Nephron progenitor cell (in vitro differentiated cells): ENCODE data around the gene INCENP.

Source experiments
- DNase-seq: peaks from one replicate; pipeline ENCODE4 v3.0.0; 2021
- H3K27ac Mint-ChIP-seq: 2 replicates; pipeline ENCODE4 v1.8.0; 2021; ENCODE audit warnings: mild to moderate bottlenecking, moderate library complexity, mixed read lengths
- H3K27me3 Mint-ChIP-seq: 2 replicates; pipeline ENCODE4 v1.8.0; 2021; ENCODE audit warnings: mild to moderate bottlenecking, low read depth, mixed read lengths; ENCODE audit not compliant: poor library complexity
- H3K36me3 Mint-ChIP-seq: 2 replicates; pipeline ENCODE4 v1.8.0; 2021; ENCODE audit warnings: low read depth, mixed read lengths
- H3K4me1 Mint-ChIP-seq: 2 replicates; pipeline ENCODE4 v1.8.0; 2021; ENCODE audit warnings: mixed read lengths
- H3K4me3 Mint-ChIP-seq: 2 replicates; pipeline ENCODE4 v1.8.0; 2021; ENCODE audit warnings: mild to moderate bottlenecking, moderate library complexity, mixed read lengths
- H3K9me3 Mint-ChIP-seq: 2 replicates; pipeline ENCODE4 v1.8.0; 2021; ENCODE audit warnings: mild to moderate bottlenecking, moderate library complexity, mixed read lengths
- CTCF ChIP-seq: fragments of 200-600 bp; sonication (generic); IDR thresholded peaks from 2 replicates; pipeline ENCODE4 v1.5.0; 2021; ENCODE audit warnings: antibody characterized with exemption

INCENP gene

GRCh38 chr11:62105667-62106191, 18.1 kb upstream of the INCENP start:
- no peak for TF ChIP-seq CTCF
- no peak overlapping the region for H3K27ac Mint-ChIP-seq
- H3K4me3 Mint-ChIP-seq: no peak overlapping the region
- H3K9me3 Mint-ChIP-seq: peaks cover 3% of the 10 kb centered on the region
- no peaks in the 10 kb centered on the region for H3K36me3 Mint-ChIP-seq
- peaks cover 13% of the 10 kb centered on the region for H3K27me3 Mint-ChIP-seq
- peaks cover 33% of the 10 kb centered on the region for H3K4me1 Mint-ChIP-seq
- DNase-seq: no peak

- peak; percentile 84 for TF ChIP-seq CTCF
- H3K9me3 Mint-ChIP-seq: peaks cover 3% of the 10 kb centered on the region
- H3K4me3 Mint-ChIP-seq: no peak overlapping the region
- H3K4me1 Mint-ChIP-seq: peaks cover 33% of the 10 kb centered on the region
- H3K36me3 Mint-ChIP-seq: no peaks in the 10 kb centered on the region
- H3K27me3 Mint-ChIP-seq: peaks cover 15% of the 10 kb centered on the region
- DNase-seq: peak; percentile 46
- H3K27ac Mint-ChIP-seq: no peak overlapping the region
Observed at GRCh38 chr11:62108017-62108750, 15.6 kb upstream of the INCENP start.

- no peaks in the 10 kb centered on the region for H3K9me3 Mint-ChIP-seq
- peaks cover 15% of the 10 kb centered on the region for H3K27me3 Mint-ChIP-seq
- H3K36me3 Mint-ChIP-seq: no peaks in the 10 kb centered on the region
- no peak for TF ChIP-seq CTCF
- H3K4me3 Mint-ChIP-seq: no peak overlapping the region
- no peak for DNase-seq
- H3K4me1 Mint-ChIP-seq: peaks cover 28% of the 10 kb centered on the region
- no peak overlapping the region for H3K27ac Mint-ChIP-seq
Observed at GRCh38 chr11:62108971-62109404, 14.8 kb upstream of the INCENP start.

GRCh38 chr11:62115085-62115694, 8.6 kb upstream of the INCENP start:
- TF ChIP-seq CTCF: no peak
- Mint-ChIP-seq H3K27ac (no peak overlapping the region), H3K27me3 (peaks cover 4% of the 10 kb centered on the region), H3K4me1 (no peaks in the 10 kb centered on the region), H3K9me3 (peaks cover 11% of the 10 kb centered on the region), H3K4me3 (no peak overlapping the region), H3K36me3 (no peaks in the 10 kb centered on the region)
- no peak for DNase-seq

GRCh38 chr11:62116451-62116850, 7.4 kb upstream of the INCENP start:
- Mint-ChIP-seq H3K4me1 (no peaks in the 10 kb centered on the region), H3K9me3 (peaks cover 11% of the 10 kb centered on the region), H3K4me3 (no peak overlapping the region), H3K27ac (no peak overlapping the region), H3K27me3 (no peaks in the 10 kb centered on the region), H3K36me3 (no peaks in the 10 kb centered on the region)
- TF ChIP-seq CTCF: no peak
- no peak for DNase-seq
